H9 (cell line): ENCODE data around the gene SLC6A19. TPM values are rescaled to one million over a fixed set of nuclear protein-coding genes. Genes with fewer than 3 reads are reported as not detected.
A peak's percentile ranks its signal among the peaks of the same experiment; 100 is the strongest.

Experiments used
- DNase-seq: peaks from one replicate; pipeline ENCODE4 v3.0.0-alpha.2; 2017
- H2AFZ ChIP-seq: one replicate; pipeline ENCODE4 v1.6.1; 2013; ENCODE audit warnings: mild to moderate bottlenecking, low read length, control low read depth, moderate library complexity
- H2AK5ac ChIP-seq: 2 replicates; pipeline ENCODE4 v1.6.1; 2013; ENCODE audit warnings: low read length, control low read depth, mixed read lengths; ENCODE audit not compliant: insufficient read length
- H2BK120ac ChIP-seq: one replicate; pipeline ENCODE4 v1.6.1; 2013; ENCODE audit warnings: low read depth, mild to moderate bottlenecking, low read length, control low read depth, inconsistent platforms; ENCODE audit not compliant: poor library complexity, severe bottlenecking
- H2BK12ac ChIP-seq: 2 replicates; pipeline ENCODE4 v1.6.1; 2013; ENCODE audit warnings: low read length, control low read depth, mixed read lengths, low read depth; ENCODE audit not compliant: insufficient read length
- H2BK15ac ChIP-seq: 2 replicates; pipeline ENCODE4 v1.6.1; 2013; ENCODE audit warnings: low read depth, low read length, control low read depth
- H2BK20ac ChIP-seq: one replicate; pipeline ENCODE4 v1.6.1; 2013; ENCODE audit warnings: low read depth, mild to moderate bottlenecking, low read length, control low read depth, inconsistent platforms; ENCODE audit not compliant: poor library complexity, severe bottlenecking
- H2BK5ac ChIP-seq: 2 replicates; pipeline ENCODE4 v1.6.1; 2013; ENCODE audit warnings: low read length, control low read depth, mixed read lengths; ENCODE audit not compliant: insufficient read length
- H3K14ac ChIP-seq: 2 replicates; pipeline ENCODE4 v1.6.1; 2013; ENCODE audit warnings: low read length, control low read depth; ENCODE audit not compliant: insufficient read depth
- H3K18ac ChIP-seq: 2 replicates; pipeline ENCODE4 v1.6.1; 2013; ENCODE audit warnings: low read depth, mild to moderate bottlenecking, mixed read lengths, low read length, control low read depth; ENCODE audit not compliant: insufficient read length
- H3K23ac ChIP-seq: 2 replicates; pipeline ENCODE4 v1.6.1; 2013; ENCODE audit warnings: low read length, control low read depth, mixed read lengths, low read depth; ENCODE audit not compliant: insufficient read length
- H3K23me2 ChIP-seq: 2 replicates; pipeline ENCODE4 v1.6.1; 2013; ENCODE audit warnings: low read depth, mild to moderate bottlenecking, mixed read lengths, low read length, control low read depth; ENCODE audit not compliant: insufficient read length, poor library complexity, severe bottlenecking
- H3K27ac ChIP-seq: 2 replicates; pipeline ENCODE4 v1.5.1; 2013; ENCODE audit warnings: low read length, control low read depth, mixed read lengths, low read depth; ENCODE audit not compliant: insufficient read length
- H3K27me3 ChIP-seq: 2 replicates; pipeline ENCODE4 v1.6.1; 2013; ENCODE audit warnings: low read length, control low read depth, inconsistent platforms; ENCODE audit not compliant: insufficient read depth
- H3K4ac ChIP-seq: 2 replicates; pipeline ENCODE4 v1.6.1; 2013; ENCODE audit warnings: low read depth, mild to moderate bottlenecking, control low read depth, inconsistent platforms, low read length, moderate library complexity
- H3K4me1 ChIP-seq: 2 replicates; pipeline ENCODE4 v1.6.1; 2013; ENCODE audit warnings: low read length, control low read depth, inconsistent platforms; ENCODE audit not compliant: insufficient read depth
- H3K4me2 ChIP-seq: 2 replicates; pipeline ENCODE4 v1.6.1; 2013; ENCODE audit warnings: low read length, control low read depth, mixed read lengths; ENCODE audit not compliant: insufficient read length, insufficient read depth
- H3K56ac ChIP-seq: 2 replicates; pipeline ENCODE4 v1.6.1; 2013; ENCODE audit warnings: low read depth, mild to moderate bottlenecking, mixed read lengths, low read length, control low read depth; ENCODE audit not compliant: insufficient read length
- H3K79me1 ChIP-seq: 2 replicates; pipeline ENCODE4 v1.6.1; 2013; ENCODE audit warnings: low read depth, mild to moderate bottlenecking, moderate library complexity, low read length, control low read depth, inconsistent platforms; ENCODE audit not compliant: insufficient read depth, poor library complexity, severe bottlenecking
- H3K79me2 ChIP-seq: 2 replicates; pipeline ENCODE4 v1.6.1; 2013; ENCODE audit warnings: low read length, control low read depth, inconsistent platforms; ENCODE audit not compliant: insufficient read depth
- H3K9ac ChIP-seq: 2 replicates; pipeline ENCODE4 v1.6.1; 2013; ENCODE audit warnings: low read length, control low read depth, mixed read lengths; ENCODE audit not compliant: insufficient read length; ENCODE audit errors: extremely low read depth
- H3K9me3 ChIP-seq: one replicate; pipeline ENCODE4 v1.6.1; 2013; ENCODE audit warnings: low read depth, low read length, inconsistent platforms; ENCODE audit not compliant: control insufficient read depth
- H3T11ph ChIP-seq: one replicate; pipeline ENCODE4 v1.6.1; 2013; ENCODE audit warnings: mild to moderate bottlenecking, low read length, control low read depth, inconsistent platforms
- H4K20me1 ChIP-seq: one replicate; pipeline ENCODE4 v1.6.1; 2013; ENCODE audit not compliant: control insufficient read depth, insufficient read length, insufficient read depth
- H4K5ac ChIP-seq: 2 replicates; pipeline ENCODE4 v1.6.1; 2013; ENCODE audit warnings: low read depth, mild to moderate bottlenecking, mixed read lengths, low read length, control low read depth; ENCODE audit not compliant: insufficient read length
- H4K8ac ChIP-seq: replicated peaks from 2 replicates; pipeline ENCODE4 v1.6.1; 2013; ENCODE audit warnings: low read length, control low read depth, mixed read lengths, low read depth; ENCODE audit not compliant: insufficient read length
- H4K91ac ChIP-seq: 2 replicates; pipeline ENCODE4 v1.6.1; 2013; ENCODE audit warnings: low read depth, mild to moderate bottlenecking, moderate library complexity, mixed read lengths, low read length, control low read depth; ENCODE audit not compliant: insufficient read length
- H3K27ac Mint-ChIP-seq, 3 experiments: 2 replicates in 2 of 3; 3 replicates in 1 of 3; pipeline ENCODE4 v1.8.0; 2020 to 2021; ENCODE audit warnings: mixed read lengths in 3 of 3, mild to moderate bottlenecking in 1 of 3, moderate library complexity in 1 of 3
- H3K27me3 Mint-ChIP-seq: 2 replicates; pipeline ENCODE4 v1.8.0; 2021; ENCODE audit warnings: low read depth, mild to moderate bottlenecking, moderate library complexity, mixed read lengths
- H3K36me3 Mint-ChIP-seq, 3 experiments: 2 replicates in 2 of 3; 3 replicates in 1 of 3; pipeline ENCODE4 v1.8.0; 2020 to 2021; ENCODE audit warnings: low read depth in 3 of 3, mixed read lengths in 3 of 3; ENCODE audit not compliant: insufficient read depth in 1 of 3
- H3K4me1 Mint-ChIP-seq, 2 experiments: 2 replicates each; pipeline ENCODE4 v1.8.0; 2020; ENCODE audit warnings: mixed read lengths in 2 of 2
- H3K4me3 Mint-ChIP-seq, 2 experiments: 2 replicates in 1 of 2; 3 replicates in 1 of 2; pipeline ENCODE4 v1.8.0; 2020 to 2021; ENCODE audit warnings: mild to moderate bottlenecking in 2 of 2, mixed read lengths in 2 of 2, moderate library complexity in 1 of 2
- H3K9me3 Mint-ChIP-seq, 2 experiments: 2 replicates in 1 of 2; 3 replicates in 1 of 2; pipeline ENCODE4 v1.8.0; 2020; ENCODE audit warnings: mild to moderate bottlenecking in 2 of 2, mixed read lengths in 2 of 2, moderate library complexity in 1 of 2
- WGBS: extraction: QIAGEN DNeasy Blood & Tissue Kit; methylation state at CpG from one replicate; pipeline ENCODE4 v1.1.7; 2013; ENCODE audit warnings: missing lambda C conversion rate, low lambda C conversion rate, mixed read lengths; ENCODE audit not compliant: insufficient read length; ENCODE audit errors: extremely low coverage; 5-methylcytosine and 5-hydroxymethylcytosine counted together
- total RNA-seq: library from RNA; stranded (reverse); gene quantifications from 2 replicates; pipeline ENCODE4 v1.2.1, GENCODE V29; 2021
- TF ChIP-seq, protein P1 (sequence below): fragments of 200-600 bp; sonication (generic); conservative IDR thresholded peaks from 3 replicates; pipeline ENCODE4 v1.8.0; 2021; ENCODE audit warnings: antibody characterized with exemption, mild to moderate bottlenecking

SLC6A19 gene
- total RNA-seq, 1 experiment from 2014 or later = not detected

DNA sequence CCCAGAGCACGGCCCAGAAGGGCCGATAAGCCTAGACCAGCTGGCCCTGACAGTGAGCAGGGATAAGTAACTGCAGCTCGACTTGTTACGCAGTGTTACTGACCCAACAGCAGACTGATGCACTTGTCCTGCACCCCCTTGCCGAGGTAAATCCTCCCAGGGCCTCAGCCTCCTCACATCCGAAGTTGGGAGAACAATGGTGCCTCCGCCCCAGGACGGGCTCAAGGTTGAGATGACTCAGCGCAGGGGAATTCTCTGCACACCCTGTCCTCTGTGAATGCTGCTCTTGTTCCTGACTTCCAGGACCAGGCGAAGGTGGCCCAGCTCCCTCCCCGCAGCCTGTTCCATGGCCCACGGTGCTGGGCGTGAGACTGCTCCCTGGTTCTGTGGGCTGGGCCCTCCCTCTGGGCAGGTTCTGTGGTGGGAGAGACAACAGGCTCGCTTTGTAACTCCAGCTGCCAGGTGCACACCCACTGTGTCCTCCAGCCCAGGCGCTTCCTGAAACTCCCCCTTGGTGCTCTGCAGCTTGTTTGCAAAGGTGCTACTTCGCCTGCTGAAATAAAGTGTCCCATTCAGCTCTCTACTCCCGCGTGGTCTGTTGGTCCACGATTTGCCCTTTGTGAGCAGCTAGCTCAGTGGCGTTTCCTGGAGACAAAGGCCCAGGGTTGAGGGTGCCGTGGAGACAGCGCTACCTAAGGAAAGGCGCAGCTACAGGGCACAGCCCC is 40.1 kb upstream of the SLC6A19 start:
- H2AFZ ChIP-seq = no peak overlapping the region
- no peak overlapping the region for H4K5ac ChIP-seq

More for the DNA sequence above, 40.1 kb upstream of the SLC6A19 start:
- Histone ChIP-seq H3K27ac (no peak overlapping the region), H3K56ac (no peak overlapping the region), H3K27me3 (peaks cover 8% of the 10 kb centered on the region; the same call in 1 of the 2 replicates), H3K18ac (no peak overlapping the region), H4K20me1 (no peaks in the 10 kb centered on the region), H3K4ac (no peak overlapping the region), H3K4me1 (no peaks in the 10 kb centered on the region), H3K79me1 (no peaks in the 10 kb centered on the region), H2BK12ac (no peak overlapping the region), H3T11ph (no peak overlapping the region), H2BK120ac (no peak overlapping the region), H2BK5ac (no peak overlapping the region), H3K14ac (no peak overlapping the region), H2BK20ac (no peak overlapping the region), H3K23me2 (no peaks in the 10 kb centered on the region), H4K91ac (no peak overlapping the region), H4K8ac (no peak overlapping the region), H3K79me2 (no peaks in the 10 kb centered on the region), H3K9me3 (no peaks in the 10 kb centered on the region), H3K23ac (no peak overlapping the region), H3K4me2 (no peak overlapping the region), H2AK5ac (no peak overlapping the region), H3K9ac (no peak overlapping the region), H2BK15ac (no peak overlapping the region)
- DNase-seq = no peak
- Mint-ChIP-seq H3K9me3 (peaks cover 8 to 13% of the 10 kb centered on the region in 2 experiments), H3K4me1 (peaks cover 7 to 15% of the 10 kb centered on the region in 2 experiments), H3K36me3 (peaks cover 0 to 10% (median 0%) of the 10 kb centered on the region in 3 experiments; a peak in 4 of 7 replicates), H3K27ac (0 out of 7 replicates have a peak overlapping the region, but pooled peaks of 1 of the 3 experiments have one; percentile 59), H3K27me3 (peaks cover 46% of the 10 kb centered on the region), H3K4me3 (no peak overlapping the region)
- no CpG with 5 or more reads among the region's 23 CpGs for WGBS
- TF ChIP-seq, protein P1, sequence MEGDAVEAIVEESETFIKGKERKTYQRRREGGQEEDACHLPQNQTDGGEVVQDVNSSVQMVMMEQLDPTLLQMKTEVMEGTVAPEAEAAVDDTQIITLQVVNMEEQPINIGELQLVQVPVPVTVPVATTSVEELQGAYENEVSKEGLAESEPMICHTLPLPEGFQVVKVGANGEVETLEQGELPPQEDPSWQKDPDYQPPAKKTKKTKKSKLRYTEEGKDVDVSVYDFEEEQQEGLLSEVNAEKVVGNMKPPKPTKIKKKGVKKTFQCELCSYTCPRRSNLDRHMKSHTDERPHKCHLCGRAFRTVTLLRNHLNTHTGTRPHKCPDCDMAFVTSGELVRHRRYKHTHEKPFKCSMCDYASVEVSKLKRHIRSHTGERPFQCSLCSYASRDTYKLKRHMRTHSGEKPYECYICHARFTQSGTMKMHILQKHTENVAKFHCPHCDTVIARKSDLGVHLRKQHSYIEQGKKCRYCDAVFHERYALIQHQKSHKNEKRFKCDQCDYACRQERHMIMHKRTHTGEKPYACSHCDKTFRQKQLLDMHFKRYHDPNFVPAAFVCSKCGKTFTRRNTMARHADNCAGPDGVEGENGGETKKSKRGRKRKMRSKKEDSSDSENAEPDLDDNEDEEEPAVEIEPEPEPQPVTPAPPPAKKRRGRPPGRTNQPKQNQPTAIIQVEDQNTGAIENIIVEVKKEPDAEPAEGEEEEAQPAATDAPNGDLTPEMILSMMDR = no peak
